AG08395 (cell line): Measurements from ENCODE around the gene SLC25A13.
"Not testable (repeated sequence)": the region's sequence is repeated elsewhere in the genome, so short reads cannot be mapped to it uniquely, and the experiment has no call there.

Source experiments
- DNase-seq: peaks from one replicate; pipeline ENCODE4 v3.0.0; 2012; ENCODE audit warnings: mixed read lengths, low spot score

SLC25A13 gene

DNA sequence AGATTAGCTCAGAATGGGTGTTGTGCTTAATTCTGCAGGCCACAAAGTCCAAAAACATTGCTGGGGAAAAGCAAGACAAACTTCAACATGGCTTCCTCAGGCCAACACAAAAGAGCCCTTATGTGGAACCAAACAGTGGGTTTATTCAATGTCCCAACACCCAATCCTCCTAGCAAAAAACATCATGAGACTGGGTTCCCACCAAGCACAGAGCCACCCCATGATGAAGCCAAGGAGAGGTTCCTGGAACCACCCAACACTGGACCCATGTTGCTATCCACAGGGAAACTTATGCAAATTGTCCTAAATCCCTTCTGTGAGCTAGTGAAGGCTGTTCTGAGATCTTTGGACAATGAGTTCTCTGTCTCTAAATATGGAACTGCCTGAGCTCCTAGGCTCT lies 24.0 kb downstream of the SLC25A13 start:
- no peak for DNase-seq

- DNase-seq, result not testable (repeated sequence)
Measured at GRCh38 chr7:96297446-96297845, 24.5 kb downstream of the SLC25A13 start.

DNA sequence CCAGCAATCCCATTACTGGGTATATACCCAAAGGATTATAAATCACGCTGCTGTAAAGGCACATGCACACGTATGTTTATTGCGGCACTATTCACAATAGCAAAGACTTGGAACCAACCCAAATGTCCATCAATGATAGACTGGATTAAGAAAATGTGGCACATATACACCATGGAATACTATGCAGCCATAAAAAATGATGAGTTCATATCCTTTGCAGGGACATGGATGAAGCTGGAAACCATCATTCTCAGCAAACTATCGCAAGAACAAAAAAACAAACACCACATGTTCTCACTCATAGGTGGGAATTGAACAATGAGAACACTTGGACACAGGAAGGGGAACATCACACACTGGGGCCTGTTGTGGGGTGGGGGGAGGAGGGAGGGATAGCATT lies 28.0 kb downstream of the SLC25A13 start:
- not testable (repeated sequence) for DNase-seq

- DNase-seq, result no peak
Measured at GRCh38 chr7:96287559-96287958, 34.3 kb downstream of the SLC25A13 start.

GRCh38 chr7:96287132-96287531 lies 34.8 kb downstream of the SLC25A13 start:
- DNase-seq, result no peak

DNA sequence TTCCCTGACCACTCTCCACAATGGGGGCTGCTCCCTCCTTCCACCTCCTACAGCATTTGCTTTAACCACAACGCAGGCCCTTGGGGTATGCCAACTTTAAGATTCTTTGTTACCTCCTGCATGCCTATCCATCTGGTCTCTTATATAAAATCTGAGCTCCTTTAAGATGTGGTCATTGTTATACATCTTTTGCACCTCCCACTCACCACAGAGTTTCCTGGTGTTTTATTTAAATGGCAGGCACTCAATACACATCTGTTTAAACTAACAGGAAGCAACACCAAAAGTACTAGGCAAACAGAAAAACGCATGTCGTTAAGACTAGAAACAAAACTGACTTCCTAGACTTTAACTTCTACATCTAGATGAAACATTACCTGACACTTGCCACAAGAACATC lies 36.3 kb downstream of the SLC25A13 start:
- no peak for DNase-seq

- DNase-seq, result no peak
Measured at GRCh38 chr7:96284835-96285234, 37.1 kb downstream of the SLC25A13 start.

DNA sequence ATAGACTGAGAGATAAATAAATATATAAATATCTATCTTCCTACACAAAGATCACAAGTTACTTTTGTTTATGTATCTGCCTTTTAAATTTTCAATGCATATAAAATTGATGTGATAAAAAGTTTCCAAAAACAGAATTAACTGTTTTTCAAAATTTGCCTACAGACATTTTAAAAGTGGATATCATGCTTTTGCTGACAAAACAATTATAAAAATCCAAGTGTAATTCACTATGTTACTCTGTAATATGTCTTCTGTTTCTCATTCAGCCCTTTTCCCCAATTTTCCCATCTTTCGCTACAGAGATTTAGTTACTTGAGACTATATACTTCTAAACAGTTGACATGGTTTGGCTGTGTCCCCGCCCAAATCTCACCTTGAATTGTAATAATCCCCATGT lies 37.7 kb downstream of the SLC25A13 start:
- DNase-seq, result no peak

DNA sequence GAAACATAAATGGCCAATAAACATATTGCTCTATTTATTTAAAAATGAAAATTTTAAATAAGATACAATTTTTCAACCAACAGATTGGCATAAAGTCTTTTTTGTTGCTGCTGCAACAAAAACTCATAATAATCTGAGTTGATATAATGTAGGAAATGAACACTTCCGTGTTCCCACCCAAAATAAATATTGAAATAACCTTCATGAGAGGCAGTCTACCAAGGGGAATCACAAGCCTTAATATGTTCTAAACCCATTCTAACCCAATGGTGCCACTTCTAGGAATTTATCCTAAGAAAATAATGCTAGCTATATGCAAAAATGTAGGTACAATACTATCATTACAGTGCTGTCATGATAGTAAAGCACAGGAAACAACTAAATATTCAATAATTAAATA lies 39.1 kb downstream of the SLC25A13 start:
- DNase-seq, result no peak

GRCh38 chr7:96277921-96278320 lies 44.0 kb downstream of the SLC25A13 start:
- DNase-seq, result no peak

- DNase-seq, result no peak
Measured at GRCh38 chr7:96276019-96276418, 45.9 kb downstream of the SLC25A13 start.

DNA sequence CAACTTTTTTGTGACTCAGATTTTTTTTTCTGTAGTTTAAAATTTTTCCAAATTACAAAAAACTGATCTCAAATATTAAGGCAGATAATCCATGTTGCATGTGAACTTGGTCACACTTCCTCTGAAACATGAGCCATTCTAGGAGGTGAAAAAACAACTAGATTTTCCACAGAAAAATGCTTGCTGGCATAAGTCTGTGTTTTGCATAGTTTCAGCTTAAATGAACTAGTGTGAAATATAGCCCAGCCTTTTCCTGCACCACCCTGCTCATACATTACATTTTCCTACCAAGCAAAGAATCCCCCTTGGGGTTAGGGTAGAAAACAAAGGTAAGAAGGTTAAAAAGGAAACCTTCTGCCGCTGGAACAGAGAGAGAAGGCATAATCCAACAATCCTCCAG lies 48.2 kb downstream of the SLC25A13 start:
- no peak for DNase-seq

GRCh38 chr7:96269246-96269994 lies 52.5 kb downstream of the SLC25A13 start:
- no peak for DNase-seq

GRCh38 chr7:96266580-96266979 lies 55.3 kb downstream of the SLC25A13 start:
- DNase-seq, result no peak

DNA sequence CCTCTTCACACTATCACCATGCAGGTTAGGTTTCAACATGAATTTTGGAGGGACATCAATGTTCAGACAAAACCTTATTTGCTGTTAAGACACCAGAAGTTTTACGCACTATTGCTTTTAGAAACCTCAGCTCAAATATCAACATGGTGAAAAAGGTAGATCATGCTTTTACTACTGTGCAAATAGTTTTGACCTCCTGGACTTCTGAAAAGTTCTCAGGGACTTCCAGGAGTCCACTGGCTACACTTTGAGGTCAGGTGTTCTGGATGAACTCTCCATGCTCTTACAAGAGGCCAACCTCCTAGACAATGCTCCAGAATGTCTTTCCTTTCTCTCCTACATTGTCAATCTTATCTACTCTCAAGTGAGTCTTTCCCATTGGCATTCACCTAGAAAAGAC lies 55.9 kb downstream of the SLC25A13 start:
- DNase-seq, result no peak

- no peak for DNase-seq
Measured at GRCh38 chr7:96253964-96254363, 67.9 kb downstream of the SLC25A13 start.

GRCh38 chr7:96253441-96253840 lies 68.5 kb downstream of the SLC25A13 start:
- no peak for DNase-seq

GRCh38 chr7:96250776-96251361 lies 71.0 kb downstream of the SLC25A13 start:
- DNase-seq, result no peak

DNA sequence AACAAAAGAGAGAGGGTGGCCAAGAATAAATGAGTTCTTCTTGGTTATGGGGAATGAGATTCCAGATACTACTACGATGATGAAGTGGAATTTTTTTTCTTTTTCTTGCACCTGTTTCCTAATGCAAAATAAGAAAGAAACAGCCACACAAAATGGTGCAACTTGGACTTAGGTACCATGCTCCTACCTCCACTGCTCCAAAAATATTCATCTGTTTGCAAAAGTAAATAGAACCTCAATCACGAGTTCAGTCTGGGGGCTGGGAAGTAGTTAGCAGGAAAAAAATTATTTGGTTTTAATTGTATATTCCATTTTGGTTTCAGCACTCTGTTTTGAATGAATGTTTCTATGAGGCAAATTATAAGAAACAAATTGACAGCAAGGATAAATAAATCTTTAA lies 73.5 kb downstream of the SLC25A13 start:
- DNase-seq, result no peak

DNA sequence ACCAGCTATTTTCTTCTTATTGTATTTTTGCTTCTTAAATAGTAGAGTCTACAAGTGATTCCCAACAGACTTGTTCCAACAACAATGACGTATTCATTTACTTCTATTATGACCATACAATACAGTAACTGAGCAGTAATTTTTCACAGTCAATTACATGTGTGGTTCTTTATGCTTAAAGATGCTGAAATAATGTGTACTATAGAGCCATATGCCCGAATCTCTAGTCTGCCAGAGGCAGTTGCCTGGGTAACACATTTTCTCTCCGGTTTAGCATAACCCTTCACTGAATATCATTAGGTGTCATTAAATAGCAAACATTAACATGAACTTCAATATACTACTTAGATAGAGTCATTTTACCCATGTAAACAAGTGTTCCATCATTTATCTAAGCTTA lies 75.0 kb downstream of the SLC25A13 start:
- DNase-seq, result no peak

DNA sequence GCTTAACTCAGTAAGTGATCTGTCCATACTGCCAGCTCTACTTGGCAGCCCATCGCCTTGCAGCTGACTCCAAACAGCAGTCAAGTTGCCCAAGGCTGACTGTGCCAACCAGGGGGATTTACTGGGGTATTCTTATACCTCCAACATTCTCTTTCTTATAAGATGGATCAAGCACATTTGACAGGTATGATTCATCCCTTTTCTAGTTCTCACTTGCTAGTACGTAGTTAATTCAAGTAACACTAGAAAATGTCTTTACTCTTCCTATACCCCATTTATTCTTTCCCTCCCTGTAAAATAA lies 77.0 kb downstream of the SLC25A13 start:
- DNase-seq, result no peak

- DNase-seq, result no peak
Measured at GRCh38 chr7:96244244-96244991, 77.5 kb downstream of the SLC25A13 start.

DNA sequence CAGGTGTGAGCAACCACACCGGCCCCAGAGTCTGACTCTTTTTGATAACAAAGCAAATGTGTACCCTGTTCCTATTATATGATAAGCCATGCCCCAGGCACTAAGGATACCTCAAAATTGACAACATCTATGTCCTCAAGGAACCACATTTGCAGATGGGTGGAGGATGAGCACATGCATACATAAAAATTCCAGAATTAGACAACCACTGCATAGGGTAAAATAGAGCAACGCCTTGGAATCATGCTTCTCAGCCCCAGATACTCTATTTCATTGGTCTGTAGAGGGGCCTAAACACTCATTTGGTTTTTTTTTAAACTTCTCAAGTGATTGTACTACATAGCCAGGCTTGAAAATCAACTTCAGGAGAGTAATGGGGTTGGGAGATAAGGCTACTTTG lies 78.7 kb downstream of the SLC25A13 start:
- no peak for DNase-seq

DNA sequence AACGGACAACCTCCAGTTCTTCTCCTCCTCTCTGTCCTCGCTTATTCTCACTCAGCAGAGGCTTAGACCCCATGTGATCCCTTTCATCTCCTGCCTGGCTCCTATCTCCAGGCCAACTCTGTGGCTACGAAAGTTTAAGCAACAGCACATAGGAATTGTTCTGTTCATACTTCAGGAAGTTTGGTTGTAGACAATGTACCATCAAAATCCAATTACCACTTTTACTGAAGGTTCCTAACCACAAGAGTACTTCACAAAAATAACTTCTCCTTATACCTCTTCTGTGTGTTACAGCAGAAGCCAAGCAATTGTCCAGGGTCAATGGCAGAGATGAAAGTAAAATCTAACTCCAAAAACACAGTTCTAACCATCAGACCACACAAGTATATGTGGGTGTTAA lies 80.0 kb downstream of the SLC25A13 start:
- no peak for DNase-seq
